Astrocyte of the cerebellum (primary cell): Measurements from ENCODE around the gene MAP2K7.

Source experiments
- DNase-seq: peaks from one replicate; pipeline ENCODE4 v3.0.0-alpha.2; 2011; ENCODE audit warnings: low read depth
- H3K4me3 ChIP-seq: 2 replicates; pipeline ENCODE4 v1.5.1; 2011; ENCODE audit warnings: mild to moderate bottlenecking, low read depth, low read length, moderate library complexity
- CTCF ChIP-seq: IDR thresholded peaks from 2 replicates; pipeline ENCODE4 v1.5.1; 2012; ENCODE audit warnings: low read length, low read depth, moderate library complexity, mild to moderate bottlenecking; ENCODE audit errors: missing control alignments
- in situ Hi-C: cut with HindIII; loops from 2 replicates; pipeline ENCODE4 v1.10.0; 2017; ENCODE audit warnings: low sequenced_read_pairs

Gene MAP2K7

GRCh38 chr19:7912144-7912696 lies 8.5 kb downstream of the MAP2K7 start:
- no peak for DNase-seq
- no peak overlapping the region for H3K4me3 ChIP-seq
- no peak for TF ChIP-seq CTCF
- in situ Hi-C loops = no loop called here

- in situ Hi-C loops = no loop called here
- H3K4me3 ChIP-seq = no peak overlapping the region
- no peak for TF ChIP-seq CTCF
- no peak for DNase-seq
Measured at GRCh38 chr19:7912697-7913564, 9.3 kb downstream of the MAP2K7 start.

- no peak for DNase-seq
- in situ Hi-C loops = no loop called here
- no peak for TF ChIP-seq CTCF
Measured at GRCh38 chr19:7913652-7914051, 10.0 kb downstream of the MAP2K7 start.

GRCh38 chr19:7914099-7914498 lies 10.4 kb downstream of the MAP2K7 start:
- in situ Hi-C loops = no loop called here
- H3K4me3 ChIP-seq = no peak overlapping the region
- no peak for TF ChIP-seq CTCF

More at GRCh38 chr19:7913652-7914051, 10.0 kb downstream of the MAP2K7 start:
- no peak overlapping the region for H3K4me3 ChIP-seq

GRCh38 chr19:7914598-7915045 lies 10.9 kb downstream of the MAP2K7 start, which contains the start of gene TGFBR3L:
Gene TGFBR3L, plus strand, starts transcription at chr19:7914830.
- no peak for DNase-seq
- in situ Hi-C loops = no loop called here
- H3K4me3 ChIP-seq = no peak within 1 kb of the TSS
- TF ChIP-seq CTCF = no peak

More at GRCh38 chr19:7914099-7914498, 10.4 kb downstream of the MAP2K7 start:
- DNase-seq = no peak

- TF ChIP-seq CTCF = no peak
- H3K4me3 ChIP-seq = no peak overlapping the region
- in situ Hi-C loops = no loop called here
- no peak for DNase-seq
Measured at GRCh38 chr19:7915250-7916102, 11.8 kb downstream of the MAP2K7 start.
